IgD-negative memory B cell (primary cell): Measurements from ENCODE around the gene SEPTIN3. TPM values are rescaled to one million over a fixed set of nuclear protein-coding genes. Genes with fewer than 3 reads are reported as not detected.

Source experiments
- H3K27ac Mint-ChIP-seq, 3 donors: one replicate each; pipeline ENCODE4 v1.8.0; 2020 to 2022; ENCODE audit warnings: mild to moderate bottlenecking in 3 of 3, mixed read lengths in 3 of 3, moderate library complexity in 1 of 3
- H3K27me3 Mint-ChIP-seq: one replicate; pipeline ENCODE4 v1.8.0; 2021; ENCODE audit warnings: mixed read lengths
- H3K36me3 Mint-ChIP-seq: one replicate; pipeline ENCODE4 v1.8.0; 2020; ENCODE audit warnings: mild to moderate bottlenecking, mixed read lengths
- H3K4me1 Mint-ChIP-seq, 3 donors: one replicate each; pipeline ENCODE4 v1.8.0; 2020 to 2022; ENCODE audit warnings: mixed read lengths in 3 of 3, mild to moderate bottlenecking in 1 of 3
- H3K4me3 Mint-ChIP-seq, 4 donors: one replicate each; pipeline ENCODE4 v1.8.0; 2020 to 2022; ENCODE audit warnings: mild to moderate bottlenecking in 4 of 4, mixed read lengths in 4 of 4, moderate library complexity in 3 of 4
- H3K9me3 Mint-ChIP-seq, 3 donors: one replicate each; pipeline ENCODE4 v1.8.0; 2020 to 2021; ENCODE audit warnings: mixed read lengths in 3 of 3, mild to moderate bottlenecking in 1 of 3
- polyA plus RNA-seq: library from polyadenylated mRNA; unstranded; fragments of 300-500 nt; fragmentation: Illumina TruSeq; gene quantifications from one replicate; pipeline ENCODE4 v1.2.3, GENCODE V29; 2021

Gene SEPTIN3
- polyA plus RNA-seq, 1 donor from 2014 or later, result 0.05 TPM

DNA sequence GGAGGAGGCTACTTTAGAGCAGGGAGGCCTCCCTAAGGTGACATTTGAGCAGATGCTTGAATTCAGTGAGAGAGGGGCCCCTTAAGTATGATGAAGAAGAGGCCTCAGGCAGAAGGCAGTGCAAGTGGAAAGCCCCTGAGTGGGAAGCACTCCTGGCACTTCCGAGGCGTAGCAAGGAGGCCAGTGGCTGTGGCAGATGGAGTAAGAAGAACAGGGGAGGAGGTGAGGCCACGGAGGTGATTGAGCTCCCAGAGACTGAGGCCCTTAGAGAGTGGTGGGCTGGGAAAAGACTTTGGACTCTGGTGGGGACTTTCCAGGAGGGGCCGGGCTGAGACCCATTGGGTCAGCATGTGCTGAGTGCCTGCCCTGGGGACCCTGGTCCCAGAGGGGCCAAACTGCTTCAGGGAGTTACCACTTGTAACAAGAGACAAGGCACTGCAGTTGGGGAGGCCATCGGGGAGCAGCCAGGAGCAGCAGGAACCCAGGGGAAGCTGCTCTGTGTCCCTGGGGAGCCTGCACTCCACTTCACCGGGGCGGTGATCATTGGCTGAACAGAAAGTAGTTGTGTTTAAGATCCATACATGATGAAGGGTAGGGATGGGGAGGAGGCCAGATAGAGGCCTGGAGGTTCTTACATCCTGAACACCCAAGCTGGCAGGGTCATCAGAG, 19.8 kb upstream of the SEPTIN3 start:
- Mint-ChIP-seq H3K4me1 (peaks cover 27 to 41% (median 37%) of the 10 kb centered on the region in 3 donors), H3K36me3 (peaks cover 2% of the 10 kb centered on the region), H3K27me3 (peaks cover 3% of the 10 kb centered on the region), H3K9me3 (no peaks in the 10 kb centered on the region), H3K4me3 (peak overlapping the region in 3 of 4 donors; percentile 55 to 71 (median 64)), H3K27ac (peak overlapping the region; percentile 44 to 93 (median 76))

GRCh38 chr22:41951898-41952474, 17.3 kb upstream of the SEPTIN3 start, which contains the start of gene SMIM45:
SMIM45 (plus strand) TSS chr22:41952150.
- Mint-ChIP-seq H3K27ac (peak within 1 kb of the TSS; percentile 31 to 60 (median 46)), H3K4me1 (peaks cover 21 to 35% (median 32%) of the 10 kb centered on the region in 3 donors), H3K9me3 (no peaks in the 10 kb centered on the region), H3K4me3 (peak within 1 kb of the TSS in 3 of 4 donors; percentile 5 to 86 (median 17)), H3K36me3 (peaks cover 2% of the 10 kb centered on the region), H3K27me3 (no peaks in the 10 kb centered on the region)

GRCh38 chr22:41952713-41953112, 16.5 kb upstream of the SEPTIN3 start:
- H3K27me3 Mint-ChIP-seq, result no peaks in the 10 kb centered on the region
- H3K4me1 Mint-ChIP-seq, result peaks cover 26 to 34% (median 33%) of the 10 kb centered on the region in 3 donors
- H3K36me3 Mint-ChIP-seq, result peaks cover 2% of the 10 kb centered on the region
- H3K27ac Mint-ChIP-seq, result peak overlapping the region in 1 of 3 donors; percentile 58
- H3K9me3 Mint-ChIP-seq, result no peaks in the 10 kb centered on the region
- H3K4me3 Mint-ChIP-seq, result no peak overlapping the region

DNA sequence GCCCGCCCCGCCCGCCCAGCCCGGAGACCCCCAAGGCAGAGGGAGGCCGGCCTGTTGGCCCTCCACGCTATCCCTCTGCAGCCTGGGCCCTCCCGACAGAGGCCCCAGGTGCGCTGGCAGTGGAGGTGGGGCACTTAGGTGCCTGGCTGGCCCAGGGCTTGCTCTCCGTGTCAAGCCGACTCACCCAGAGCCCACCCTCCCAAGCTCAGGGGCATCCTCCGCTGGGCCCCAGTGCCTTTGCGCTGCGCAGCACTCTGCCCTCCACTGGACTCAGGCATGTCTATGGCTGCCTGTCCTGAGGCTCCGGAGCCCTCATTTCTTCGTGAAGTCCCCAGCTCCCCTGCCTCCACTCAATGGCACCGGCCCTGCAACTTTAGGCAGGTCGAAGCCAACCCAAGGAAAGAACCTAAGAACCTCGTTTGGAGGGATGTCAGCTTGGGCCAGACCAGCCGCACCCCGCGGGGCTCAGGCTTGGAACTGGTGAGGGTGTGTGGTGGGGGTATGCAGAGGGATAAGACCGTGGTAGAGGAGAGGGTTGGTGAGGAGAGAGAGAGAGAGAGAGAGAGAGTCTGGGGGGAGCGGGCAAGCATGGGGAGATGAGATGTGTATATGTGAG, 11.2 kb upstream of the SEPTIN3 start:
- H3K4me3 Mint-ChIP-seq, result peak overlapping the region in 1 of 4 donors; percentile 17
- H3K27me3 Mint-ChIP-seq, result no peaks in the 10 kb centered on the region
- no peaks in the 10 kb centered on the region for H3K36me3 Mint-ChIP-seq
- H3K27ac Mint-ChIP-seq, result peak overlapping the region in 2 of 3 donors; percentile 40 to 93
- no peaks in the 10 kb centered on the region for H3K9me3 Mint-ChIP-seq
- peaks cover 11 to 15% (median 15%) of the 10 kb centered on the region in 3 donors for H3K4me1 Mint-ChIP-seq

DNA sequence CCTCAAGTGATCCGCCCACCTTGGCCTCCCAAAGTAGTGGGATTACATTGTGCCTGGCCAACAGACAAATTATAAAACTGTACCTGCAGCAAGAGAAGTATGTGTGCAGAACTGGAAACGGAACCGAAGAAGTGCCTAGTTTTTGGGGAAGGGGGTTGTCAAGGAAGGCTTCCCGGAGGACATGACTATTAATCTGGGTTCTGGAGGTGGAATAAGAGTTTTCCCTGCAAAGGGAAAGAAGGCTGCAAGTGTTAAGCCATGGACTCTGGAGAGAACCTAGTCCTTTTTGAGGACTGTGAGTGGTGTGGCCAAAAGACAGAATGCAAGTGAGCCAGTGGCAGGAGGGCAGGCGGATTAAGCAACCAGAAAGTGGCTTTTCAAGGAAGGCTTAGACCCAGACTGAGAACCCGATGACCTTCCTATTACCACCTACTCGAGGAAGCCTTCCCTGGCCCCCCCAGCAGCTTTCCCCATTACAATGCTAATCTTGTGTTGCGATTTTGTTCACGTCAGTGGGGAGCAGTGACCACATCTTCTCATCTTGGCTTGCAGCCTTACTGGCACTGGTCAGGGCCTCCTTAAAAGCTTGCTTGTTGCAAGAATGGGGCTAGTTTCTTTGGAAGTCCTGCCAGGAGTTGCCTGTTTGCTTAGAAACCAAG, 5.7 kb upstream of the SEPTIN3 start:
- Mint-ChIP-seq H3K4me1 (peaks cover 6 to 12% (median 7%) of the 10 kb centered on the region in 3 donors), H3K27ac (no peak overlapping the region), H3K9me3 (no peaks in the 10 kb centered on the region), H3K4me3 (no peak overlapping the region), H3K36me3 (no peaks in the 10 kb centered on the region), H3K27me3 (no peaks in the 10 kb centered on the region)

DNA sequence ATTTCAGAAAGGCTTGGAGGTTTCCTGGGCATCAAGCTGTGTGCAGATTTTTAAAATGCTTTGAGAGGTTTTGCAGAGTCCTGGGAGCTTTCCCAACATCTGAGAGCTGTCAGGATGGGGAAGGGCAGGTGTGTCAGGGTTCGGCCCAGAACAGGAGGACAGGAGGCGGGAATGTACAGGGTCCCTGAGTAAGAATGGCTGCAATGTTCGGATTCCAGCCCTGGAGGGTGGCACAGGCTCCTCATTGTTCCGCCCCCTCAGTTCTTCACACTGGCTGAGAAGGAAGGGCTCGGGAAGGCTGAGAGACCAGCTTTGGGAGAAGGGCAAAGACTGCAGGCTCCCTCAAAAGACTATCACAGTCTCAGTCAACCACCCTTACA, 5.1 kb upstream of the SEPTIN3 start:
- H3K27me3 Mint-ChIP-seq, result peaks cover 2% of the 10 kb centered on the region
- H3K9me3 Mint-ChIP-seq, result no peaks in the 10 kb centered on the region
- no peaks in the 10 kb centered on the region for H3K36me3 Mint-ChIP-seq
- peaks cover 6 to 12% (median 7%) of the 10 kb centered on the region in 3 donors for H3K4me1 Mint-ChIP-seq
- no peak overlapping the region for H3K27ac Mint-ChIP-seq
- no peak overlapping the region for H3K4me3 Mint-ChIP-seq

DNA sequence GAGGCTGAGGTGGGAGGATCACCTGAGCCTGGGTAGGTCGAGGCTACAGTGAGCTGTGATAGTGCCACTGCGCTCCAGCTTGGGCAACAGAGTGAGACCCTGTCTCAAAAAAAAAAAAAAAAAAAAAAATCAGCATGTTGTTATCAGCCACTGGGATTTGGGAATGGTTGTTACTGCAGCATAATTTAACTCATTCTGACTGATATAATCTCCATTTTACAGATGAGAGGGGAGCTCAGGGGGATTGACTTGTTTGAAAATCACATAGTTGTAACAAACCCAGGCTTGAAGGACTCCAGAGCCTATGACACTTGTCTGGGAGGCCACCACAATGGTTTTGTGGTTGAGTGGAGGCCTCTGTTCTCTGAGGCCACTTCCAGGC, 3.0 kb upstream of the SEPTIN3 start:
- Mint-ChIP-seq H3K36me3 (no peaks in the 10 kb centered on the region), H3K4me1 (peaks cover 0 to 3% (median 0%) of the 10 kb centered on the region in 3 donors), H3K9me3 (no peaks in the 10 kb centered on the region), H3K27me3 (peaks cover 10% of the 10 kb centered on the region), H3K27ac (no peak overlapping the region), H3K4me3 (peak overlapping the region in 1 of 4 donors; percentile 4)

DNA sequence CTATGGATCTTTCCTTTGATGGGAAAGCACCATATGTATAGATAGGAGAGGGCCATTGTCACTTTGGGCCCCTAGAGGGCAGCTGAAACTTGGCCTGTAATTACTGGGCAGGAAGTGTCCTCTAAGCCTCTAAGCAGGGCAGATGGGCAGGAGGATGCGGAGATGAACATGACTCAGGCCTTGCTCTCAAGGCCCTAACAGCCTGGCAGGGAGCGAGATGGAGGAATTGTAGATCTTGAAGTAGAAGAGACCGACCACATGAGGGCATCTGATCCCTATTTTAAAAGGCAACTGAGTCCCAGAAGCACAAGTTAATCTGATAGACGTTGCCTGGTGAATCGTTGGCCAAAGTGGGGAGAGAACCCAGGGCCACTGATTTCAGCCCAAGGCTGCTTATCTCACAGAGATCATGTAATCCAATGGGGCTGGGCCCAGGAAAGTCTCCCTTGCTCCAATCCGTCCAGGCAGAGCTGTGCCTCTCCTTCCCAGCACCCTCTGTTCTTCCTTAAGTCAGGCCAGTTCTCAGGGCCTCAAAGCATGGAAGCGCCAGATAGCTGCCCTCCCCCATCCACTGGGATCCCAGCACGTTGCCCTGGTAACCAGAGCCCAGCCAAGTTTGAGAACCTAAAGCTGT, 2.5 kb upstream of the SEPTIN3 start:
- Mint-ChIP-seq H3K36me3 (no peaks in the 10 kb centered on the region), H3K9me3 (no peaks in the 10 kb centered on the region), H3K27me3 (peaks cover 14% of the 10 kb centered on the region), H3K4me1 (peaks cover 0 to 3% (median 0%) of the 10 kb centered on the region in 3 donors), H3K27ac (peak overlapping the region in 1 of 3 donors; percentile 35), H3K4me3 (peak overlapping the region in 1 of 4 donors; percentile 4)

- peaks cover 21% of the 10 kb centered on the region for H3K27me3 Mint-ChIP-seq
- no peaks in the 10 kb centered on the region for H3K9me3 Mint-ChIP-seq
- H3K4me1 Mint-ChIP-seq, result peaks cover 0 to 3% (median 0%) of the 10 kb centered on the region in 3 donors
- no peak overlapping the region for H3K4me3 Mint-ChIP-seq
- no peaks in the 10 kb centered on the region for H3K36me3 Mint-ChIP-seq
- H3K27ac Mint-ChIP-seq, result peak overlapping the region in 1 of 3 donors; percentile 62
These were observed 642 bp upstream of the SEPTIN3 start for GRCh38 chr22:41968601-41969000.

DNA sequence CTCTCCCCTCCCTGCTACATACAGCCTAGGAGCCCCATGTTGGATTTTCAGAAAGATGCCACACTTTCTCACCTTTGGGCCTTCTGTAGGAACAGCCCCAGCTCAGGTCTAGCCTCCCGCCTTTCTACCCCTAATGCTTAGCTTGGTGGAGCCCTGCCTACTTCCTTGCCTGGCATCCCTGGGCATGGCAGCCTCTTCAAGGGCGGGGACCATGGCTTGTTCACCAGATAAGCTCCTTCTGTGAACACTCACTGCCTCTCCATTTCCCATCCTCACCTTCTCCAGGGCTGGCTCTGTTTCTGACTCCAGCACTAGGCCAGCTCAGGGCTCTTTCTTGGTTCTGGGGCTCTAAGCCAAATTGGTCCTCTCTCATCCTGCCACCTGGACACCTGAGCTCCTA, 1.4 kb downstream of the SEPTIN3 start:
- Mint-ChIP-seq H3K4me1 (peaks cover 0 to 6% (median 3%) of the 10 kb centered on the region in 3 donors), H3K27ac (no peak overlapping the region), H3K27me3 (peaks cover 29% of the 10 kb centered on the region), H3K36me3 (no peaks in the 10 kb centered on the region), H3K9me3 (no peaks in the 10 kb centered on the region), H3K4me3 (no peak overlapping the region)

- H3K27me3 Mint-ChIP-seq, result peaks cover 36% of the 10 kb centered on the region
- no peak overlapping the region for H3K4me3 Mint-ChIP-seq
- no peaks in the 10 kb centered on the region for H3K36me3 Mint-ChIP-seq
- peaks cover 0 to 11% (median 3%) of the 10 kb centered on the region in 3 donors for H3K4me1 Mint-ChIP-seq
- no peaks in the 10 kb centered on the region for H3K9me3 Mint-ChIP-seq
- H3K27ac Mint-ChIP-seq, result no peak overlapping the region
These were observed 2.2 kb downstream of the SEPTIN3 start for GRCh38 chr22:41971431-41971830.

DNA sequence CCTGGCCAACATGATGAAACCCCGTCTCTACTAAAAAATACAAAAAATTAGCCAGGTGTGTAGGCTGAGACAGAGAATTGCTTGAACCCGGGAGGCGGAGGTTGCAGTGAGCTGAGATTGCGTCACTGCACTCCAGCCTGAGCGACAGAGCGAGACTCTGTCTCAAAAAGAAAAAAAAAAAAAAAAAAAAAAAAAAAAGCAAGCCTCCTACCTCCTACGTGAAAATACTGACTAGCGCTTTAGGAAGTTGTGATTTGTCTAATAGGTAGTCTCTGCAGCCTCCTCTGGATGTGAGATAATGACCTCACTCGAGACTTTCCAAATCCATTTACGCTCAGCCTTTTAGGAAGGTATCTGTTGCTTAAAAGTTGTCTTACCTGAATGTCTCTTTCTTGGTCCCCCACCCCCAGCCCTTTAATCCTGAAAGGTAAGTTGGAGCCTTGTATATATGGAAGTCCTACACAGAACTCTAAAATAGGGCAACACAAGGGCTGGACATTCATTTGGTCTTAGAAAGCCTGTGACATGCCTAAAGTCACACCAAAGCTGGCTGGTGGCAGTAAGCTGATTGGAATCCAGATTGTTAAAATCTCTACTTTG, 5.5 kb downstream of the SEPTIN3 start:
- H3K36me3 Mint-ChIP-seq, result no peaks in the 10 kb centered on the region
- H3K9me3 Mint-ChIP-seq, result peaks cover 0 to under 1% (median 0%) of the 10 kb centered on the region in 3 donors
- H3K27ac Mint-ChIP-seq, result peak overlapping the region in 1 of 3 donors; percentile 67
- H3K27me3 Mint-ChIP-seq, result peaks cover 36% of the 10 kb centered on the region
- H3K4me3 Mint-ChIP-seq, result peak overlapping the region in 1 of 4 donors; percentile 19
- peaks cover 0 to 8% (median 3%) of the 10 kb centered on the region in 3 donors for H3K4me1 Mint-ChIP-seq

DNA sequence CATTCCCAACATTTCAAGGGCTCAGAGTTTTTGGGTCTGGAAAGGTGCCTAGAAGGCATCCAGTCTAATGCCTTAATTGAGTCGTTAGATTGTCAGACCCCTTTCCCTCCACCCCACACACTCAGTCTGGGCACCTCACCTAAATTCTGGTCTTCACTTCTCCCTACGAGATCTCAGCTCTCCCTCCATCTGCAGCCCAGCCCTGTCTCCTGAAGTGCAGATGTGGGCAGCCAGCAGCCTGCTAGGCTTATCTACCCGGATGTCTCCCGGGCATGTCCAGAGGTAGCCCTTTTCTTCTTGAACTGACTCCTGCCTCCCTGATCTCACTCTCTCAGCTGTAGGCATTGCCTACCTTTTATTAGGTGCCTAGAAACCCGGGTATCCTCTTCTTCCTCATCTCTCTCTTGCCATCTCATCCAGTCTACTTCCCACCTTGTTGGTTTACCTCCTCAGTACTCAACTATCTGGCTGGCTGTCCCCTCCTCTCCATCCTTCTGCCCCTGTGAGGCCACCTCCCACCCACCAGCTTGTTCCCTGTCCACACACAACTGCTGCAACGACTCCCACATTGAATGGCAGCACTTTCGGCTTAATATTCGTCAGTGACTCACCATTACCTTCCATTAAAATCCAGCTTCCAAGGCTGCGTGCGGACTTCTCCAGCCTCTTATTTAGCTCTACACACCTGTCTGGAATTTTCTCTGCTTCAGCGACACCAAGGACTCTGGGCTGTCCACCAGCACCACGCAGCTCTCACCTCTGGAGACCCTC, 6.2 kb downstream of the SEPTIN3 start:
- H3K27ac Mint-ChIP-seq, result peak overlapping the region in 2 of 3 donors; percentile 21 to 67

More for the DNA sequence above, 6.2 kb downstream of the SEPTIN3 start:
- peaks cover 0 to 1% (median 0%) of the 10 kb centered on the region in 3 donors for H3K9me3 Mint-ChIP-seq
- H3K4me1 Mint-ChIP-seq, result peaks cover 0 to 8% (median 3%) of the 10 kb centered on the region in 3 donors
- peak overlapping the region; percentile 19 to 90 (median 78) for H3K4me3 Mint-ChIP-seq
- no peaks in the 10 kb centered on the region for H3K36me3 Mint-ChIP-seq
- peaks cover 33% of the 10 kb centered on the region for H3K27me3 Mint-ChIP-seq
